H9 (cell line): ENCODE results near the gene COPB2. TPM values are rescaled to one million over a fixed set of nuclear protein-coding genes. Genes with fewer than 3 reads are reported as not detected.
"Not testable (repeated sequence)": the region's sequence is repeated elsewhere in the genome, so short reads cannot be mapped to it uniquely, and the experiment has no call there.

Source experiments
- DNase-seq: peaks from one replicate; pipeline ENCODE4 v3.0.0-alpha.2; 2017
- H2AFZ ChIP-seq: one replicate; pipeline ENCODE4 v1.6.1; 2013; ENCODE audit warnings: mild to moderate bottlenecking, low read length, control low read depth, moderate library complexity
- H2AK5ac ChIP-seq: 2 replicates; pipeline ENCODE4 v1.6.1; 2013; ENCODE audit warnings: low read length, control low read depth, mixed read lengths; ENCODE audit not compliant: insufficient read length
- H2BK120ac ChIP-seq: one replicate; pipeline ENCODE4 v1.6.1; 2013; ENCODE audit warnings: low read depth, mild to moderate bottlenecking, low read length, control low read depth, inconsistent platforms; ENCODE audit not compliant: poor library complexity, severe bottlenecking
- H2BK12ac ChIP-seq: 2 replicates; pipeline ENCODE4 v1.6.1; 2013; ENCODE audit warnings: low read length, control low read depth, mixed read lengths, low read depth; ENCODE audit not compliant: insufficient read length
- H2BK15ac ChIP-seq: 2 replicates; pipeline ENCODE4 v1.6.1; 2013; ENCODE audit warnings: low read depth, low read length, control low read depth
- H2BK20ac ChIP-seq: one replicate; pipeline ENCODE4 v1.6.1; 2013; ENCODE audit warnings: low read depth, mild to moderate bottlenecking, low read length, control low read depth, inconsistent platforms; ENCODE audit not compliant: poor library complexity, severe bottlenecking
- H2BK5ac ChIP-seq: 2 replicates; pipeline ENCODE4 v1.6.1; 2013; ENCODE audit warnings: low read length, control low read depth, mixed read lengths; ENCODE audit not compliant: insufficient read length
- H3K14ac ChIP-seq: 2 replicates; pipeline ENCODE4 v1.6.1; 2013; ENCODE audit warnings: low read length, control low read depth; ENCODE audit not compliant: insufficient read depth
- H3K18ac ChIP-seq: 2 replicates; pipeline ENCODE4 v1.6.1; 2013; ENCODE audit warnings: low read depth, mild to moderate bottlenecking, mixed read lengths, low read length, control low read depth; ENCODE audit not compliant: insufficient read length
- H3K23ac ChIP-seq: 2 replicates; pipeline ENCODE4 v1.6.1; 2013; ENCODE audit warnings: low read length, control low read depth, mixed read lengths, low read depth; ENCODE audit not compliant: insufficient read length
- H3K23me2 ChIP-seq: 2 replicates; pipeline ENCODE4 v1.6.1; 2013; ENCODE audit warnings: low read depth, mild to moderate bottlenecking, mixed read lengths, low read length, control low read depth; ENCODE audit not compliant: insufficient read length, poor library complexity, severe bottlenecking
- H3K27ac ChIP-seq: 2 replicates; pipeline ENCODE4 v1.5.1; 2013; ENCODE audit warnings: low read length, control low read depth, mixed read lengths, low read depth; ENCODE audit not compliant: insufficient read length
- H3K27me3 ChIP-seq: 2 replicates; pipeline ENCODE4 v1.6.1; 2013; ENCODE audit warnings: low read length, control low read depth, inconsistent platforms; ENCODE audit not compliant: insufficient read depth
- H3K4ac ChIP-seq: 2 replicates; pipeline ENCODE4 v1.6.1; 2013; ENCODE audit warnings: low read depth, mild to moderate bottlenecking, control low read depth, inconsistent platforms, low read length, moderate library complexity
- H3K4me1 ChIP-seq: 2 replicates; pipeline ENCODE4 v1.6.1; 2013; ENCODE audit warnings: low read length, control low read depth, inconsistent platforms; ENCODE audit not compliant: insufficient read depth
- H3K4me2 ChIP-seq: 2 replicates; pipeline ENCODE4 v1.6.1; 2013; ENCODE audit warnings: low read length, control low read depth, mixed read lengths; ENCODE audit not compliant: insufficient read length, insufficient read depth
- H3K56ac ChIP-seq: 2 replicates; pipeline ENCODE4 v1.6.1; 2013; ENCODE audit warnings: low read depth, mild to moderate bottlenecking, mixed read lengths, low read length, control low read depth; ENCODE audit not compliant: insufficient read length
- H3K79me1 ChIP-seq: 2 replicates; pipeline ENCODE4 v1.6.1; 2013; ENCODE audit warnings: low read depth, mild to moderate bottlenecking, moderate library complexity, low read length, control low read depth, inconsistent platforms; ENCODE audit not compliant: insufficient read depth, poor library complexity, severe bottlenecking
- H3K79me2 ChIP-seq: 2 replicates; pipeline ENCODE4 v1.6.1; 2013; ENCODE audit warnings: low read length, control low read depth, inconsistent platforms; ENCODE audit not compliant: insufficient read depth
- H3K9ac ChIP-seq: 2 replicates; pipeline ENCODE4 v1.6.1; 2013; ENCODE audit warnings: low read length, control low read depth, mixed read lengths; ENCODE audit not compliant: insufficient read length; ENCODE audit errors: extremely low read depth
- H3K9me3 ChIP-seq: one replicate; pipeline ENCODE4 v1.6.1; 2013; ENCODE audit warnings: low read depth, low read length, inconsistent platforms; ENCODE audit not compliant: control insufficient read depth
- H3T11ph ChIP-seq: one replicate; pipeline ENCODE4 v1.6.1; 2013; ENCODE audit warnings: mild to moderate bottlenecking, low read length, control low read depth, inconsistent platforms
- H4K20me1 ChIP-seq: one replicate; pipeline ENCODE4 v1.6.1; 2013; ENCODE audit not compliant: control insufficient read depth, insufficient read length, insufficient read depth
- H4K5ac ChIP-seq: 2 replicates; pipeline ENCODE4 v1.6.1; 2013; ENCODE audit warnings: low read depth, mild to moderate bottlenecking, mixed read lengths, low read length, control low read depth; ENCODE audit not compliant: insufficient read length
- H4K8ac ChIP-seq: replicated peaks from 2 replicates; pipeline ENCODE4 v1.6.1; 2013; ENCODE audit warnings: low read length, control low read depth, mixed read lengths, low read depth; ENCODE audit not compliant: insufficient read length
- H4K91ac ChIP-seq: 2 replicates; pipeline ENCODE4 v1.6.1; 2013; ENCODE audit warnings: low read depth, mild to moderate bottlenecking, moderate library complexity, mixed read lengths, low read length, control low read depth; ENCODE audit not compliant: insufficient read length
- H3K27ac Mint-ChIP-seq, 3 experiments: 2 replicates in 2 of 3; 3 replicates in 1 of 3; pipeline ENCODE4 v1.8.0; 2020 to 2021; ENCODE audit warnings: mixed read lengths in 3 of 3, mild to moderate bottlenecking in 1 of 3, moderate library complexity in 1 of 3
- H3K27me3 Mint-ChIP-seq: 2 replicates; pipeline ENCODE4 v1.8.0; 2021; ENCODE audit warnings: low read depth, mild to moderate bottlenecking, moderate library complexity, mixed read lengths
- H3K36me3 Mint-ChIP-seq, 3 experiments: 2 replicates in 2 of 3; 3 replicates in 1 of 3; pipeline ENCODE4 v1.8.0; 2020 to 2021; ENCODE audit warnings: low read depth in 3 of 3, mixed read lengths in 3 of 3; ENCODE audit not compliant: insufficient read depth in 1 of 3
- H3K4me1 Mint-ChIP-seq, 2 experiments: 2 replicates each; pipeline ENCODE4 v1.8.0; 2020; ENCODE audit warnings: mixed read lengths in 2 of 2
- H3K4me3 Mint-ChIP-seq, 2 experiments: 2 replicates in 1 of 2; 3 replicates in 1 of 2; pipeline ENCODE4 v1.8.0; 2020 to 2021; ENCODE audit warnings: mild to moderate bottlenecking in 2 of 2, mixed read lengths in 2 of 2, moderate library complexity in 1 of 2
- H3K9me3 Mint-ChIP-seq, 2 experiments: 2 replicates in 1 of 2; 3 replicates in 1 of 2; pipeline ENCODE4 v1.8.0; 2020; ENCODE audit warnings: mild to moderate bottlenecking in 2 of 2, mixed read lengths in 2 of 2, moderate library complexity in 1 of 2
- CTCF ChIP-seq: fragments of 200-600 bp; sonication (generic); conservative IDR thresholded peaks from 3 replicates; pipeline ENCODE4 v1.8.0; 2021; ENCODE audit warnings: antibody characterized with exemption, mild to moderate bottlenecking
- WGBS: extraction: QIAGEN DNeasy Blood & Tissue Kit; methylation state at CpG from one replicate; pipeline ENCODE4 v1.1.7; 2013; ENCODE audit warnings: missing lambda C conversion rate, low lambda C conversion rate, mixed read lengths; ENCODE audit not compliant: insufficient read length; ENCODE audit errors: extremely low coverage; 5-methylcytosine and 5-hydroxymethylcytosine counted together
- total RNA-seq: library from RNA; stranded (reverse); gene quantifications from 2 replicates; pipeline ENCODE4 v1.2.1, GENCODE V29; 2021

COPB2 gene
- total RNA-seq, 1 experiment from 2014 or later = 121 TPM

- no peak overlapping the region for H2AK5ac ChIP-seq
- no peak for TF ChIP-seq CTCF
- no peak overlapping the region for H4K91ac ChIP-seq
- no peak overlapping the region for H4K5ac ChIP-seq
- no peak overlapping the region for H2AFZ ChIP-seq
- peaks cover 3% of the 10 kb centered on the region for H3K79me1 ChIP-seq
- no peak overlapping the region for H2BK120ac ChIP-seq
- no peak overlapping the region for H3K14ac ChIP-seq
- H2BK12ac ChIP-seq = no peak overlapping the region
- H3K27me3 Mint-ChIP-seq = peaks cover 2% of the 10 kb centered on the region; the same call in 1 of the 2 replicates
- H3K4me1 Mint-ChIP-seq = peaks cover 18 to 22% of the 10 kb centered on the region in 2 experiments; a peak in 3 of 4 replicates
- no peak overlapping the region for H3T11ph ChIP-seq
- no CpG with 5 or more reads among the region's 10 CpGs for WGBS
- no peak overlapping the region for H3K56ac ChIP-seq
- H3K79me2 ChIP-seq = peaks cover 2% of the 10 kb centered on the region; the same call in 1 of the 2 replicates
- H3K9ac ChIP-seq = peak overlapping the region; percentile 8
- H3K4me3 Mint-ChIP-seq = peak overlapping the region; percentile 73 to 91
- H3K4me2 ChIP-seq = no peak overlapping the region
- no peaks in the 10 kb centered on the region for H3K4me1 ChIP-seq
- no peaks in the 10 kb centered on the region for H3K9me3 ChIP-seq
- H3K9me3 Mint-ChIP-seq = no peaks in the 10 kb centered on the region; a peak in 1 of 5 replicates
- no peaks in the 10 kb centered on the region for H3K27me3 ChIP-seq
- H3K36me3 Mint-ChIP-seq = peaks cover 0 to 2% (median 0%) of the 10 kb centered on the region in 3 experiments; a peak in 1 of 7 replicates
- H2BK20ac ChIP-seq = no peak overlapping the region
- no peaks in the 10 kb centered on the region for H4K20me1 ChIP-seq
- H3K18ac ChIP-seq = no peak overlapping the region
- no peaks in the 10 kb centered on the region for H3K23me2 ChIP-seq
- no peak overlapping the region for H3K23ac ChIP-seq
- H2BK5ac ChIP-seq = no peak overlapping the region
- no peak overlapping the region for H4K8ac ChIP-seq
- H3K27ac Mint-ChIP-seq = peak overlapping the region in 1 of 3 experiments; percentile 65; a peak in 1 of 7 replicates
- H3K4ac ChIP-seq = no peak overlapping the region
- no peak for DNase-seq
- no peak overlapping the region for H3K27ac ChIP-seq
- H2BK15ac ChIP-seq = no peak overlapping the region
These were observed 1.4 kb downstream of the COPB2 start for GRCh38 chr3:139388077-139388476.

- not testable (repeated sequence) for H3K4me1 ChIP-seq, H3K79me1 ChIP-seq, H2BK5ac ChIP-seq, H3K27ac Mint-ChIP-seq, H3K14ac ChIP-seq, H3K9ac ChIP-seq, H4K8ac ChIP-seq, H3K27me3 ChIP-seq, H4K5ac ChIP-seq, H3K4me2 ChIP-seq, H2BK12ac ChIP-seq, H3K79me2 ChIP-seq, H2BK15ac ChIP-seq, H3K4me3 Mint-ChIP-seq, H2AFZ ChIP-seq, H3K56ac ChIP-seq, H4K20me1 ChIP-seq, H3K18ac ChIP-seq, H4K91ac ChIP-seq, H3K4me1 Mint-ChIP-seq, H3K9me3 ChIP-seq, H2AK5ac ChIP-seq, H2BK120ac ChIP-seq, H3T11ph ChIP-seq, H3K23ac ChIP-seq, H3K23me2 ChIP-seq, H2BK20ac ChIP-seq, H3K27me3 Mint-ChIP-seq, DNase-seq, H3K27ac ChIP-seq, H3K4ac ChIP-seq, H3K9me3 Mint-ChIP-seq
- no CpG with 5 or more reads among the region's 2 CpGs for WGBS
- peaks cover 14 to 45% (median 43%) of the 10 kb centered on the region in 3 experiments; a peak in 6 of 7 replicates for H3K36me3 Mint-ChIP-seq
These were observed 7.2 kb downstream of the COPB2 start for GRCh38 chr3:139382291-139382690.
